HFFc6 (cell line): ENCODE measurements around the gene SALL4. TPM values are rescaled to one million over a fixed set of nuclear protein-coding genes. Genes with fewer than 3 reads are reported as not detected.
"Not testable (repeated sequence)": the region's sequence is repeated elsewhere in the genome, so short reads cannot be mapped to it uniquely, and the experiment has no call there.

Experiments used
- DNase-seq: peaks from one replicate; pipeline ENCODE4 v3.0.0-alpha.2; 2018
- H3K27ac Mint-ChIP-seq: 2 replicates; pipeline ENCODE4 v1.8.0; 2020; ENCODE audit warnings: mild to moderate bottlenecking, mixed read lengths
- H3K27me3 Mint-ChIP-seq: 2 replicates; pipeline ENCODE4 v1.8.0; 2021; ENCODE audit warnings: mild to moderate bottlenecking, moderate library complexity, mixed read lengths; ENCODE audit not compliant: insufficient read depth
- H3K36me3 Mint-ChIP-seq: 2 replicates; pipeline ENCODE4 v1.8.0; 2021; ENCODE audit warnings: low read depth, mixed read lengths
- H3K4me1 Mint-ChIP-seq: 2 replicates; pipeline ENCODE4 v1.8.0; 2020; ENCODE audit warnings: low read depth, mixed read lengths
- H3K4me3 Mint-ChIP-seq: 2 replicates; pipeline ENCODE4 v1.8.0; 2020; ENCODE audit warnings: mild to moderate bottlenecking, moderate library complexity, mixed read lengths
- H3K9me3 Mint-ChIP-seq: 2 replicates; pipeline ENCODE4 v1.8.0; 2020; ENCODE audit warnings: mild to moderate bottlenecking, mixed read lengths
- total RNA-seq, 6 experiments: library from RNA; stranded (reverse); fragmentation: NEBNext Ultra II Directional; extraction: Animal tissue kit (Norgen Biotek cat#: 25700); gene quantifications; 2 replicates in 1 of 6; 3 replicates in 5 of 6; pipeline ENCODE4 v1.2.3, GENCODE V29; 2021
- TF ChIP-seq, protein P1 (sequence below): fragments of 200-600 bp; sonication (generic); IDR thresholded peaks from 2 replicates; pipeline ENCODE4 v1.5.0; 2021; ENCODE audit warnings: antibody characterized with exemption, mild to moderate bottlenecking

Gene SALL4
- total RNA-seq, 6 experiments from 2014 or later, result 0.29 to 0.81 (median 0.36) TPM

DNA sequence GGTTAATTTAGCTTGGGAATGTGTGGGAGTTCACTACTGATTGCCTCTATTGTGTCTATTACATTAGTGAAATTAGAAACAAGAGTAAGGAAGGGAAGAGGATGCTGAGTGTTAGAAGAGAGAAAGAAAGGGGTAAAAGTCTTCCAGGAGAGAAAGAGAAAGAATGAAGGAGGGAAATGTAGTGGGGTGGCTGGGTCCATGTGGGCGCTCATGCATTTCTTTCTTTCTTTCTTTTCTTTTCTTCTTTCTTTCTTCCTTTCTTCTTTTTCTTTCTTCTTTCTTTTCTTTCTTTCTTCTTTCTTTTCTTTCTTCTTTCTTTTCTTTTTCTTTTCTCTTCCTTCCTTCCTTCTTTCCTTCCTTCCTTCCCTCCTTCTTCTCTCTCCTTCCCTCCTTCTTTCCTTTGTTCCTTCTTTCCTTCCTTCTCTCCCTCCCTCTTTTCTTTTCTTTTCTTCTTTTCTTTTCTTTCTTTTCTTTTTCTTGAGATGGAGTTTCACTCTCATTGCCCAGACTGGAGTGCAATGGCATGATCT lies 16.2 kb upstream of the SALL4 start:
- TF ChIP-seq, protein P1, sequence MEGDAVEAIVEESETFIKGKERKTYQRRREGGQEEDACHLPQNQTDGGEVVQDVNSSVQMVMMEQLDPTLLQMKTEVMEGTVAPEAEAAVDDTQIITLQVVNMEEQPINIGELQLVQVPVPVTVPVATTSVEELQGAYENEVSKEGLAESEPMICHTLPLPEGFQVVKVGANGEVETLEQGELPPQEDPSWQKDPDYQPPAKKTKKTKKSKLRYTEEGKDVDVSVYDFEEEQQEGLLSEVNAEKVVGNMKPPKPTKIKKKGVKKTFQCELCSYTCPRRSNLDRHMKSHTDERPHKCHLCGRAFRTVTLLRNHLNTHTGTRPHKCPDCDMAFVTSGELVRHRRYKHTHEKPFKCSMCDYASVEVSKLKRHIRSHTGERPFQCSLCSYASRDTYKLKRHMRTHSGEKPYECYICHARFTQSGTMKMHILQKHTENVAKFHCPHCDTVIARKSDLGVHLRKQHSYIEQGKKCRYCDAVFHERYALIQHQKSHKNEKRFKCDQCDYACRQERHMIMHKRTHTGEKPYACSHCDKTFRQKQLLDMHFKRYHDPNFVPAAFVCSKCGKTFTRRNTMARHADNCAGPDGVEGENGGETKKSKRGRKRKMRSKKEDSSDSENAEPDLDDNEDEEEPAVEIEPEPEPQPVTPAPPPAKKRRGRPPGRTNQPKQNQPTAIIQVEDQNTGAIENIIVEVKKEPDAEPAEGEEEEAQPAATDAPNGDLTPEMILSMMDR, result no peak
- Mint-ChIP-seq H3K36me3 (no peaks in the 10 kb centered on the region), H3K27me3 (peaks cover 4% of the 10 kb centered on the region), H3K9me3 (no peaks in the 10 kb centered on the region), H3K27ac (no peak overlapping the region), H3K4me1 (no peaks in the 10 kb centered on the region; the same call in 1 of the 2 replicates), H3K4me3 (no peak overlapping the region)
- no peak for DNase-seq

DNA sequence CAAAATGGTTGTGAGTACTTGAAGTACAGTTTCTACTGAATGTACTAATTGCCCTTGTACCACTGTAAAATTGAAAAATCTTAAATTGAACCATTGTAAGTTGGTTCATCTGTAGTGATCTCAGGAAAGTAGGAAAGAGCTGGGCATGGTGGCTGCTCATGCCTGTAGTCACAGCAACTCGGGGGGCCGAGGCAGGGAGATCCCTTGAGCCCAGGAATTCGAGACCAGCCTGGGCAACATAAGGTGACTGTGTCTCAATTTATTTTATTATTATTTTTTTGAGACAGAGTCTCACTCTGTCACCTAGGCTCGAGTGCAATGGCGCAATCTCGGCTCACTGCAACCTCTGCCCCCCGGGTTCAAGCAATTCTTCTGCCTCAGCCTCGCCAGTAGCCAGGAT lies 14.5 kb upstream of the SALL4 start:
- not testable (repeated sequence) for H3K4me1 Mint-ChIP-seq, H3K9me3 Mint-ChIP-seq, H3K27me3 Mint-ChIP-seq, H3K36me3 Mint-ChIP-seq, DNase-seq, H3K4me3 Mint-ChIP-seq, H3K27ac Mint-ChIP-seq

DNA sequence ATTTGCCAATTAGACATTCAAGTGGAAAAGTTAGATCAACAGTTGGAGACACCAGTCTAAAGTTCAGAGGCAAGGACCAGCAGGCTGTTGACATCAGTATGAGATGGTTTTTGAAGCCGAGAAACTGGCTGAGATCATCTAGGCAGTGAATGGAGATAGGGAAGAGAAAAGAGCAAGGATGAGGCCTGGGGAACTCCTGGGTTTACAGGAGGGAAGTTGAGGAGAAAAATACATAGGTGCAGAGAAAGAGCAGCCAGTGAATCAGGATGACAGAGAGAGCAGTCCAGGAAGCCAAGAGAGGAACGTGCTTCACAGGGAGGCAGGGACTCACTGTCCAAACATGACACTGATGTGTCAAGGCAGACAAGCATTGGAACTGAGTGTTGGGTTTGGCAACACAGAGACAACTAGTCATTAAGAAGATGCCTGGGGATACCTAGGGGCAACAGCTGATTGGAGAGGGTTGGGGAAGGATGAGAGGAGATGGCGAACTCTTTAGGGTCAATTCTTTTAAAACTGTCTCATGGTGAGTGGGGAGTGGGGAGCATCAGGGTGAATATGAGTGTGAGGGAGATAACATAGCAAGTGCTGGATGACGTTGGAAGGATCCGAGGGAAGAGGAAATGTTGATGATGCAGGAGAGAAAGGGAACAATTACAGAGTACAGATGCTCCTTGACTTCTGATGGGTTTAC lies 13.2 kb upstream of the SALL4 start:
- H3K4me1 Mint-ChIP-seq, result peaks cover 7% of the 10 kb centered on the region
- TF ChIP-seq, protein P1, result no peak
- no peak for DNase-seq
- H3K9me3 Mint-ChIP-seq, result no peaks in the 10 kb centered on the region
- no peak overlapping the region for H3K27ac Mint-ChIP-seq
- no peaks in the 10 kb centered on the region for H3K36me3 Mint-ChIP-seq
- H3K4me3 Mint-ChIP-seq, result no peak overlapping the region
- peaks cover 1% of the 10 kb centered on the region for H3K27me3 Mint-ChIP-seq

DNA sequence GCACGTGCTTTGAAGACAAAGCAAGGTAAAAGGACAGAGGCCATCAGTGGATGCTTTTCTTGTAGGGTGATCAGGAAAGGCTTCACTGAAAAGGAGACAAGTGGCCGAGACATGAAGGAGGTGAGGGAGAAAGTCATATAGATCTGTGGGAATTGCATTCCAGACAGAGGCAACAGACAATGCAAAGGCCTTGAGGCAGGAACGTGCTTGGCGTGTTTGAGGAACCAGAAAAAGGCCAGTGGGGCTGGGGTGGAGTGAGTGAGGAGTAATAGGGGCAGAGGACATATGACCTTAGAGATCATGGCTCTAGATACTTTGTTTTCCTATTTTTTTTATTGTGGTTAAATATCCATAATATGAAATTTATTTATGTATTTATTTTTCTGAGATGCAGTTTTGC lies 10.5 kb upstream of the SALL4 start:
- H3K27me3 Mint-ChIP-seq, result no peaks in the 10 kb centered on the region; the same call in none of the 2 replicates
- no peaks in the 10 kb centered on the region for H3K9me3 Mint-ChIP-seq
- H3K36me3 Mint-ChIP-seq, result no peaks in the 10 kb centered on the region
- H3K4me3 Mint-ChIP-seq, result no peak overlapping the region
- TF ChIP-seq, protein P1, result no peak
- peaks cover 14% of the 10 kb centered on the region for H3K4me1 Mint-ChIP-seq
- DNase-seq, result no peak
- H3K27ac Mint-ChIP-seq, result no peak overlapping the region

DNA sequence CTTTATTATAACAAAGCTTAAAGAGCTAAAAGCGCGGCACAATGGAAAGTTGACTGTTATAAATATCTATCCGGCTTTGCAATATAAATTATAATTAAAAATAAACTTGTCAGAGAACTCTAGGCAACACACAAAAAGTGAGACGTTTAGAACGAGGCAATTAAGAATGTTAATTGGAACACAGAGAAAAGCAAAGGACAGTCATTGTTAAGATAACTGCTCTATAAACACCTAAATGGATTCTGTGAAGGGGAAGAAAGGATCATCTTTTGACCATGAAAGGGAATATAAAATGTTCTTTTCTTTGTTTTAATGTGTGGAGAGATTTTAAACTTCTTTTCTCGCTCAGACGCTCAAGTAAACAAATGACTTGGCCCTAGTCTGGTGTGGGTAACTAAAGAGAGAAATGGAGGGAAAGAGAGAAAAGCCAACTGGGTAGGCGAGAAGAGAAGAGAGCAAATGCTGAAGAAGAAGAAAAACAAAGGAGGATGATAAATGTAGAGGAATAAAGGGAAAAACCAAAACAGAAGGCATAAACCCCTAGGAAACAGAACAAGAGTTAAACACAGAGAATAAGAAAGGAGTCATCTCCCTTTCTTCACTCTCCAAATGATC lies 9.3 kb upstream of the SALL4 start:
- Mint-ChIP-seq H3K4me3 (no peak overlapping the region), H3K27me3 (no peaks in the 10 kb centered on the region; the same call in none of the 2 replicates), H3K4me1 (peaks cover 16% of the 10 kb centered on the region), H3K27ac (no peak overlapping the region), H3K36me3 (no peaks in the 10 kb centered on the region), H3K9me3 (no peaks in the 10 kb centered on the region)
- DNase-seq, result no peak
- TF ChIP-seq, protein P1, result no peak

DNA sequence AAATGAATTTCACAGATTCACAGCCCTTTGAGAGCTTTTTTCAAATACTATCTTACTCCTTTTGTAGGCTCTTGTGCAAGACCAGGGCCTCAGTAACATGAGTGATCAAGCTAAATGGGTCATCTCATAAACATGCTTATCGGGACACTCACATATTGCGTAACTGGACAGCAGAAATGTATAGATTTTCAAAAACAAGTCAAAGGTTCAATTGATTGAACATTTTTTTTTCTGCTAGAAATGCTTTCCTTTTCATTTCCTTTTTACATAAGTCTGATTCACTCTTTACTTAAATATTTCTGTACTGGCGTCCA lies 8.7 kb upstream of the SALL4 start:
- H3K27ac Mint-ChIP-seq, result no peak overlapping the region
- no peak overlapping the region for H3K4me3 Mint-ChIP-seq
- TF ChIP-seq, protein P1, result no peak
- no peaks in the 10 kb centered on the region for H3K36me3 Mint-ChIP-seq
- no peaks in the 10 kb centered on the region; the same call in none of the 2 replicates for H3K27me3 Mint-ChIP-seq
- no peaks in the 10 kb centered on the region for H3K9me3 Mint-ChIP-seq
- peaks cover 16% of the 10 kb centered on the region for H3K4me1 Mint-ChIP-seq
- no peak for DNase-seq
